T-cell (primary cell): Measurements from ENCODE around the gene ABHD16A. TPM values are rescaled to one million over a fixed set of nuclear protein-coding genes. Genes with fewer than 3 reads are reported as not detected.

Experiments used
- ATAC-seq, 4 experiments: fragments of 200-7000 bp in 3 of 4; fragments of 150-1000 bp in 1 of 4; cut with Tn5 transposase; replicated peaks in 1 of 4; 1 replicate in 3 of 4; 2 replicates in 1 of 4; pipeline ENCODE4 v1.10.0; 2021; ENCODE audit warnings: moderate library complexity in 3 of 4, mild to moderate bottlenecking in 2 of 4, moderate number of reproducible peaks in 1 of 4
- CTCF ChIA-PET, 2 donors: fragments of 300-600 bp; sonication (Branson Sonifier 250); formaldehyde crosslinking; loops; one replicate each; lab custom pipeline; 2022; ENCODE audit warnings: antibody characterized with exemption in 2 of 2; lab: Charles Lee
- POLR2A ChIA-PET, 2 donors: fragments of 300-600 bp; sonication (Branson Sonifier 250); formaldehyde crosslinking; loops; one replicate each; lab custom pipeline; 2022; ENCODE audit warnings: antibody characterized with exemption in 2 of 2; lab: Charles Lee
- DNase-seq, 35 experiments: peaks; one replicate each; pipeline versions ENCODE4 v3.0.0 to v3.0.0-alpha.2; 2013 to 2023
- H3K27ac ChIP-seq: one replicate; pipeline ENCODE4 v1.5.1; 2013; ENCODE audit warnings: low read length
- H3K27me3 ChIP-seq, 2 experiments: replicated peaks in 1 of 2; 1 replicate in 1 of 2; 2 replicates in 1 of 2; pipeline versions ENCODE4 v1.6.1 to v1.7.0; 2013; ENCODE audit warnings: low read length in 1 of 2, mixed read lengths in 1 of 2; ENCODE audit not compliant: control insufficient read depth in 2 of 2, insufficient read depth in 2 of 2; ENCODE audit errors: extremely low read depth in 1 of 2
- H3K36me3 ChIP-seq, 2 donors: 1 replicate in 1 of 2; 2 replicates in 1 of 2; pipeline versions ENCODE4 v1.6.1 to v1.7.0; 2013; ENCODE audit warnings: low read length in 1 of 2; ENCODE audit not compliant: control insufficient read depth in 2 of 2, insufficient read depth in 1 of 2; ENCODE audit errors: extremely low read depth in 1 of 2
- H3K4me1 ChIP-seq, 2 experiments: 1 replicate in 1 of 2; 2 replicates in 1 of 2; pipeline versions ENCODE4 v1.6.1 to v1.7.0; 2013; ENCODE audit warnings: low read length in 2 of 2, mixed read lengths in 1 of 2; ENCODE audit not compliant: insufficient read depth in 2 of 2, control insufficient read depth in 1 of 2; ENCODE audit errors: extremely low read depth in 1 of 2
- H3K4me3 ChIP-seq, 2 donors: 1 replicate in 1 of 2; 2 replicates in 1 of 2; pipeline versions ENCODE4 v1.5.1 to v1.7.0; 2013; ENCODE audit warnings: mild to moderate bottlenecking in 2 of 2, low read length in 1 of 2, moderate library complexity in 1 of 2; ENCODE audit not compliant: control insufficient read depth in 1 of 2; ENCODE audit errors: extremely low read depth in 1 of 2
- H3K9me3 ChIP-seq: 2 replicates; pipeline ENCODE4 v1.7.0; 2013
- H3K27ac Mint-ChIP-seq, 2 donors: one replicate each; pipeline ENCODE4 v1.8.0; 2020 to 2021; ENCODE audit warnings: mild to moderate bottlenecking in 2 of 2, mixed read lengths in 2 of 2
- H3K27me3 Mint-ChIP-seq, 2 donors: one replicate each; pipeline ENCODE4 v1.8.0; 2021 to 2022; ENCODE audit warnings: mixed read lengths in 2 of 2
- H3K36me3 Mint-ChIP-seq: one replicate; pipeline ENCODE4 v1.8.0; 2021; ENCODE audit warnings: mixed read lengths
- H3K4me1 Mint-ChIP-seq, 3 donors: one replicate each; pipeline ENCODE4 v1.8.0; 2020 to 2022; ENCODE audit warnings: mixed read lengths in 3 of 3, mild to moderate bottlenecking in 1 of 3
- H3K4me3 Mint-ChIP-seq, 3 donors: one replicate each; pipeline ENCODE4 v1.8.0; 2020 to 2022; ENCODE audit warnings: mild to moderate bottlenecking in 3 of 3, mixed read lengths in 3 of 3, moderate library complexity in 3 of 3
- H3K9me3 Mint-ChIP-seq, 3 donors: one replicate each; pipeline ENCODE4 v1.8.0; 2020 to 2022; ENCODE audit warnings: mixed read lengths in 3 of 3
- WGBS: methylation state at CpG from one replicate; pipeline ENCODE4 v1.1.5; 2013; ENCODE audit warnings: missing lambda C conversion rate; ENCODE audit not compliant: insufficient coverage; 5-methylcytosine and 5-hydroxymethylcytosine counted together
- total RNA-seq, 35 experiments: library from RNA in 6 of 35; stranded (reverse) in 6 of 35; fragments of 120-200 nt in 1 of 35; gene quantifications; one replicate each; pipeline versions ENCODE4 v1.2.1 to v1.2.4 and lab custom pipeline; 2013 to 2026

ABHD16A gene
- total RNA-seq (10 to 100 TPM; 58.2 to 74.4 (median 61.2) TPM), total RNA-seq (lab: John Stamatoyannopoulos, UW) (2.0 to 10.1 (median 6.0) reads per million in 29 experiments)
- total RNA-seq (2013): 48.4 TPM

DNA sequence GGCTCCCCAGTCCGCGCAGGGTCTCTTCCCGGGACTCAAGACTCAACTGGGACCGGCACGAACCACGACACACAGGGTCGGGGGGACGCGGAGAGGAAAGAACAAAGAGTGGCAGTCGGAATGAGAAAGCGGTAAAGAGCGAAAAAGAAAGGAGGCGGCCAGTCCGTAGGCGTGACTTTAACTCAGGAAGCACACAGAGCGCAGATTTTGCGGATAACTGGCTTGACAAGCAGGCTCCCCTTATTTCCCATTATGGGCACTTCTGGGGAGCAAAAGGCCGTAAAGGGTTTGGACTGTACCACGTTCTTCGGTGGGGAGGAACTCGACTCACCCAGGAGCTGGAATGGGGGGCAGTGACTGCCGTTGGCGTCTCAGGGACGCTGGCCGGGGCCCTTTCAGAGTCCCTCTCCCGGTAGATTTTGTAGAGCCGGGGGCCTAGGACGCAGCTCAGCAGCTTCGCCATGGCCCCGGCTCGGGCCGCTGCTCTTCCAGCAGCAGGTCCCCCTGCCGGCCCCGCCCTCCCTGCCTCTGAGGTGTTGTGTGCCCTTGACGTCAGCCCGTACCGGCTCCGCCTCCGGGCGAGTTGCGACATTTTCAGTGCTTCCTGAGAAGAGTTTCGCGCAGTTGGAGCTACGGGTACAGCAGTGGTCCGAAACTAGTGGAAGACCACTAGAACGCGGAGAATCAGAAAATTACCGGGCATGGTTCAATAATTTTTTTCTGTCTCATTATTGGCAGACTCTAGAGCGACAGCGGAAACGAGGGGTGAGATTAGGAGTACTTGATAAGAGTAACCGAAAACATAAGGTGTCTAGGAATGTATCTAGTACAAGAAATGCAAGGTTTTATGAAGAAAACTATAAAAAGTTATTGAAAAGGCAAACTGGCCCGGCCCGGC is at the start of gene ABHD16A:
TSS of gene ABHD16A (minus strand) at position 506 of the 898 bp plus-strand sequence. CDS start at position 463, 43 bp downstream.
- H3K36me3 ChIP-seq: peaks cover 7 to 8% of the 10 kb centered on the region in 2 donors
- H3K4me3 ChIP-seq: peak within 1 kb of the TSS; percentile 82 to 99
- Mint-ChIP-seq H3K27ac (peak within 1 kb of the TSS; percentile 94 to 98), H3K36me3 (peaks cover 6% of the 10 kb centered on the region), H3K27me3 (no peaks in the 10 kb centered on the region), H3K4me3 (peak within 1 kb of the TSS; percentile 98 to 99 (median 98)), H3K4me1 (peaks cover 32 to 37% (median 35%) of the 10 kb centered on the region in 3 donors), H3K9me3 (no peaks in the 10 kb centered on the region)
- ATAC-seq (peak; percentile 94 to 95 (median 95)), DNase-seq (peak; percentile 95 to 100 (median 98))
- peaks cover 0 to 4% of the 10 kb centered on the region in 2 experiments for H3K27me3 ChIP-seq
- ChIA-PET CTCF (interaction anchor here (0.6 to 1.2 kb wide), 5 partner anchors 12 to 1142 kb away, joined by 3 read pairs; partner anchors contain the start of genes GPANK1 (in 1 of the 2) and NEU1 (in 1 of the 2)), POLR2A (interaction anchor here in 1 of 2 donors (0.6 to 1.3 kb wide), 3 partner anchors 35 to 160 kb away, joined by 3 to 10 read pairs (median 3); partner anchors contain the start of genes BAG6 and NEU1)
- under 1% methylated on average over 50 of the region's 54 CpGs for WGBS
- no peaks in the 10 kb centered on the region for H3K9me3 ChIP-seq
- peaks cover 13 to 32% of the 10 kb centered on the region in 2 experiments for H3K4me1 ChIP-seq
- H3K27ac ChIP-seq: peak within 1 kb of the TSS; percentile 96

DNA sequence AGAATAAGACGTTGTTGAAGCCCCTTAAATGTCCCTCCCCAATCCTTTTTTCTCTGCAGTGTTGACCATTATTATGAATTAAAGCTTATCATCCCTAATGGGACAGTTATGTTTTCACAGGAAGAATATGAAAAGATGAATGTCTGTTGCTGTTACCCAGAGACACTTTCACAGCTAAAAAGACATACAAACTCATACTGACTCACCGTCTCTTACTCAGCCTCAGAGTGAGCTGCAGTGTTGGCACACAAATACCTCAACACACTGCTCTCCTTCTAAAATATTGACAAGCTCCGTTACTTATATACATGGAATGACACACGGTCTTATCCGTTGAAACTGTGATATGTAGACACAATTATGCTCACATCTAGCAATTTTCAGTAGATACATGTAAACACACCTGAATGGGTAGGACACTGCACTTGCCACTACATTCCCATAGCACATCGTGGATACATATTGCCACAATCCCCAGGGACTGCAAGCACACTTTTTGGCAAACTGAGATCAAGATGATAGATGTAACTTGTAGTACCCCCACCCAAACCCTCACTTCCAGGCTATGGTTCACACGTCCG is 49.7 kb upstream of the ABHD16A start:
- Histone ChIP-seq H3K4me1 (no peaks in the 10 kb centered on the region), H3K36me3 (no peaks in the 10 kb centered on the region), H3K9me3 (no peaks in the 10 kb centered on the region), H3K27me3 (no peaks in the 10 kb centered on the region), H3K27ac (no peak overlapping the region), H3K4me3 (no peak overlapping the region)
- DNase-seq: no peak
- ChIA-PET CTCF (interaction anchor here in 1 of 2 donors (1.1 kb wide), 1 partner anchor 17 kb away, joined by 3 read pairs; no protein-coding TSS in a partner anchor), POLR2A (interaction anchor here in 1 of 2 donors (0.6 to 0.7 kb wide), 2 partner anchors 32 to 941 kb away, joined by 3 to 8 read pairs; no protein-coding TSS in a partner anchor)
- Mint-ChIP-seq H3K27ac (no peak overlapping the region), H3K4me3 (no peak overlapping the region), H3K36me3 (no peaks in the 10 kb centered on the region), H3K4me1 (no peaks in the 10 kb centered on the region), H3K27me3 (no peaks in the 10 kb centered on the region), H3K9me3 (no peaks in the 10 kb centered on the region)
- 97% methylated on average over 4 of the region's 8 CpGs for WGBS
- no peak for ATAC-seq

DNA sequence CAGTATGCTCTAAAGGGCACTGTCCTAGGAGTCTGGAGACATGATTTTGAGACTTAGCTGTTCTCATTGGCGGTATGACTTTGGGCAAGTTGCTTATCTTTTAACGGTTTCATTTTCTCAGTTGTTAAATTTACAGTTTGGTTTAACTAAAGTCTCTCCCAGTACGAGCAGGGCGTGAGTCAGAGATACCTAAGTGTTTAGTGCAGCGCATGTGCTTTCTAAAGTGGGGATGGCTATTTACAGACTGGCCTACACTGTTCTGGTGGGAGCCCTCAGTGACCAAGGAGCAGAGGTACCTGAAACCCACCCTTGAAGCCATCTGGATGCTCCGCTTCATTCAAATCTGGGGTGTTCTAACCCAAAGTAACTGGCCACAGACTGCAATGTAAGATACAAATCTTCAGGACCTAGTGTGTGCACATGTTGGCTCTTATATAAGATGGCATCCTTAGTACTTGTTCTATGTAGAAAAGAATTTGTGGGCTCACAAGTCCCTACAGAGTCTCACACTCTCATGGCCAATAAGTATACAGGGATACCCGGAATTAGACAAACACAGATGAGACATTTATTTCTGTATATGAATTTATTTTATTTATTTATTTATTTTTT is 47.4 kb upstream of the ABHD16A start:
- ATAC-seq: no peak
- Mint-ChIP-seq H3K27ac (no peak overlapping the region), H3K9me3 (no peaks in the 10 kb centered on the region), H3K4me1 (no peaks in the 10 kb centered on the region), H3K27me3 (no peaks in the 10 kb centered on the region), H3K4me3 (no peak overlapping the region), H3K36me3 (no peaks in the 10 kb centered on the region)
- peaks cover 0 to 3% of the 10 kb centered on the region in 2 donors for H3K36me3 ChIP-seq
- no peak for DNase-seq
- POLR2A ChIA-PET: no interaction called here
- no peak overlapping the region for H3K4me3 ChIP-seq
- H3K4me1 ChIP-seq: no peaks in the 10 kb centered on the region
- no peaks in the 10 kb centered on the region for H3K9me3 ChIP-seq
- H3K27ac ChIP-seq: no peak overlapping the region
- CTCF ChIA-PET: no interaction called here
- no peaks in the 10 kb centered on the region for H3K27me3 ChIP-seq
- WGBS: 95% methylated on average over 5 of the region's 7 CpGs

DNA sequence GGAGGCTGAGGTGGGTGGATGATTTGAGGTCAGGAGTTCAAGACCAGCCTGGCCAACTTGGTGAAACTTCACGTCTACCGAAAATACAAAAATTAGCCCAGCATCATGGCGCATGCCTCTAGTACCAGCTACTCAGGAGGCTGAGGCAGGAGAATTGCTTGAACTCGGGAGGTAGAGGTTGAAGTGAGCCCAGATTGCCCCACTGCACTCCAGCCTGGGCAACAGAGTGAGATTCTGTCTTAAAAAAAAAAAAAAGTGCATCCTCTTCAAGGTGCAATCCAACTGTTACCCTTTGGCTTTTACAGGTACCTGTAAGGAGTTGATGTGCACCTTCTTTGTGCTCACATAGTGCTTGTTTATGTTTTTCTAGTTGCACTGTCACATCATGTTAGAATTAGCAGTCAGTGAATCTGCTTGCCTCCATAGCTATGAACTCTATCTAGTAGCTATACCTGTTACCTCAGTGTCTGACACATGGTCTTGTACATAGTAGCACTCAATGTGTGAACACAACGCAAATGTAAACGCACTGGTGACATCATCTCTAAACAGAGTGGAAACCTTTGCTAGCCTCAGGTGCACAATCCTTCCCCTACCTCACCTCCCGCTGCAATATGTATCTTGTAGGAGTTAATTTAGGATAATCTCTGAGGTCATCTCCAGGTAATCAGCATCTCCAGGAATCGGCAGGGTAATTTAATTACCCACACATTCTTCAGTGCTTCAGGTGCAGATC is 46.3 kb upstream of the ABHD16A start:
- Mint-ChIP-seq H3K9me3 (no peaks in the 10 kb centered on the region), H3K36me3 (no peaks in the 10 kb centered on the region), H3K27me3 (no peaks in the 10 kb centered on the region), H3K27ac (no peak overlapping the region), H3K4me1 (no peaks in the 10 kb centered on the region), H3K4me3 (no peak overlapping the region)
- Histone ChIP-seq H3K27ac (no peak overlapping the region), H3K4me3 (no peak overlapping the region), H3K4me1 (no peaks in the 10 kb centered on the region), H3K36me3 (peaks cover 0 to 3% of the 10 kb centered on the region in 2 donors), H3K9me3 (no peaks in the 10 kb centered on the region), H3K27me3 (no peaks in the 10 kb centered on the region)
- ATAC-seq (no peak), DNase-seq (no peak)
- CTCF ChIA-PET: no interaction called here
- WGBS: 100% methylated on average over 2 of the region's 8 CpGs
- POLR2A ChIA-PET: interaction anchor here in 1 of 2 donors (0.6 kb wide), 1 partner anchor 118 kb away, joined by 3 read pairs; no protein-coding TSS in a partner anchor

DNA sequence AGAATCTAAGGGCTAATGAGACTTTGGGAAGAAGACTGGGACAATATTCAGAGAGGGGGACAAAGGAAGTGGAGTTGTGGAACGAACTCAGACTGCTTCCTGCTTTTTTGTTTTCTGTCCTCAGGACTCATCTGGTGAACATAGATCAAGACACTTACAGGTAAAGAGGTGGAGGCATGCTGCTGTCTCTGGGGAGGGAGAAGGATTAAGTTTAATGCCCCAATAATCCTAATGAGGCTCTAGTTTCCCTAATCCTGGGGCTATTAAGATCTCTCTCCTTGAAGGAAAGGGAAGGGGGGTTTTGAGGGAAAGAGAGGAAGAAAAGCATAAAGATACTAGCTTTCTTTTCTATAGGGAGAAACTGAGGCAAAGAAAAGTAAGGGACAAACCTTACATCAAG is 41.3 kb upstream of the ABHD16A start:
- H3K4me3 Mint-ChIP-seq: no peak overlapping the region
- peaks cover 12 to 18% (median 14%) of the 10 kb centered on the region in 3 donors for H3K4me1 Mint-ChIP-seq
- ChIA-PET CTCF (no interaction called here), POLR2A (no interaction called here)
- WGBS: 40% methylated on average over 1 of the region's 1 CpG
- H3K27me3 ChIP-seq: no peaks in the 10 kb centered on the region
- H3K4me1 ChIP-seq: peaks cover 3 to 14% of the 10 kb centered on the region in 2 experiments
- no peaks in the 10 kb centered on the region for H3K9me3 Mint-ChIP-seq
- DNase-seq (no peak), ATAC-seq (no peak)
- H3K9me3 ChIP-seq: no peaks in the 10 kb centered on the region
- H3K36me3 Mint-ChIP-seq: peaks cover 13% of the 10 kb centered on the region
- H3K4me3 ChIP-seq: no peak overlapping the region
- peaks cover 0 to 3% of the 10 kb centered on the region in 2 donors for H3K36me3 ChIP-seq
- no peak overlapping the region for H3K27ac ChIP-seq
- H3K27ac Mint-ChIP-seq: no peak overlapping the region
- H3K27me3 Mint-ChIP-seq: no peaks in the 10 kb centered on the region
